Activated CD8-positive, alpha-beta memory T cell treated with anti-CD3 and anti-CD28 coated beads for 36 hours (primary cell): ENCODE data around the gene CISD3. TPM values are rescaled to one million over a fixed set of nuclear protein-coding genes. Genes with fewer than 3 reads are reported as not detected.
"Not testable (repeated sequence)": the region's sequence is repeated elsewhere in the genome, so short reads cannot be mapped to it uniquely, and the experiment has no call there.

Experiments used
- CTCF ChIA-PET: fragments of 350-600 bp; sonication (Branson Sonifier 250); formaldehyde crosslinking; loops from one replicate; lab custom pipeline; 2021; ENCODE audit warnings: antibody characterized with exemption; lab: Charles Lee
- POLR2A ChIA-PET: fragments of 350-600 bp; sonication (Branson Sonifier 250); formaldehyde crosslinking; loops from one replicate; lab custom pipeline; 2021; ENCODE audit warnings: antibody characterized with exemption; lab: Charles Lee
- total RNA-seq, 2 experiments: library from RNA; stranded (reverse); gene quantifications; one replicate each; pipeline ENCODE4 v1.2.3, GENCODE V29; 2021

The CISD3 gene
- total RNA-seq, 2 experiments from 2014 or later = 67.4 to 69.0 TPM

DNA sequence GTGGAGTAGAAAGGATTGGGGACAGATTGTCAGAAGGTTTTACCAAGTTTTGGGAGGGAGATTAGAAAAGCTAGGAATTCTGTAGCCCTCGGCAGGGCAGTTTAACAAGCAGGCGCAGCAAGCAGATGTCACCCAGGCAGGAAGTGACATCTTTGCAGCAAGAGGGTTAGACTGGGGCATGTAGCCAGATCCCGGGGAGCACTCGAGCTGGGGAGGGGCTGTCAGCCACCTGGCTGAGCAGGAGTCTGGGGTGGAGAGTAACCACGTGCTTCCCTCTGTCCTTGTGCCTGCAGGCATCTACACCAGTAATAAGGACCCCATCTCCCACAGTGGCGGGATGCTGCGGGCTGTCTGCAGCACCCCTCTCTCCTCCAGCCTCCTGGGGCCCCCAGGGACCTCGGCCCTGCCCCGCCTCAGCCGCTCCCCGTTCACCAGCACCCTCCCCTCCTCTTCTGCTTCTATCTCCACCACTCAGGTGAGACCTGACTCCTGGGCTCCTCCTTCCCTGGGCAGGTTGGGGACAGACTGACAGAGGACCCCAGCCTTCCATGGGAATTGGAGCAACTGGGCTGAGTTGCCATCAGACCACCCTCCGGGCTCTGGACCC, 12.9 kb upstream of the CISD3 start:
- POLR2A ChIA-PET = interaction anchor here (1.6 to 2.6 kb wide), 2 partner anchors 11 to 12 kb away, joined by 4 to 8 read pairs; partner anchors contain the start of gene MLLT6
- CTCF ChIA-PET = interaction anchor here (1.0 to 1.2 kb wide), 2 partner anchors 10 to 11 kb away, joined by 3 read pairs; no protein-coding TSS in a partner anchor

DNA sequence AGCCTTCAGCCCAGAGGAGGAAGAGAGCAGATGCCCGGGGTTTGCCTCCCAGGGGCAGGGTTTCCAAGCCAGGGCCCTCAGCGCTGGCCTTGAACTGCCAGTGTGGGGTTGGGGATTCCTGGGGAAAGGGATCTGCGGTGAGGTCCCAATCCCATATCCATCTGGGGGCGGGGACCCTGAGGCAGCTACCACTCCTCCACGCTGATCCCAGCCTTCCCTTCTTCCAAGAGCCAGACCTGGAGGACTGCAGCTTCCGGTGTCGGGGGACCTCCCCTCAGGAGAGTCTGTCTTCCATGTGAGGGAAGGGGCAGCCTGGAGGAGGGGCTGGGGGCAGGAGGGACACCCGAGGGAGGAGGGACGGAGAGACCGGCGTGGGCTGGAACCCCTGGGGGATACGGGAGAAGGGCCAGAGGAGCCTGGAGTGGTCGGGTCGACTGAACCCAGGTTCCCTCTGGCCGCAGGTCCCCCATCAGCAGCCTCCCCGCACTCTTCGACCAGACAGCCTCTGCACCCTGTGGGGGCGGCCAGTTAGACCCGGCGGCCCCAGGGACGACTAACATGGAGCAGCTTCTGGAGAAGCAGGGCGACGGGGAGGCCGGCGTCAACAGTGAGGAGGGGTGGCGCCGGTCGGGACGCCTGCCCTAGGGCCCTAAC, 10.7 kb upstream of the CISD3 start:
- ChIA-PET POLR2A (interaction anchor here (1.1 to 2.2 kb wide), 3 partner anchors 10 to 14 kb away, joined by 3 to 9 read pairs (median 6); partner anchors contain the start of gene MLLT6), CTCF (interaction anchor here (1.5 to 2.3 kb wide), 5 partner anchors 9 to 42 kb away, joined by 4 to 12 read pairs (median 6); no protein-coding TSS in a partner anchor)

DNA sequence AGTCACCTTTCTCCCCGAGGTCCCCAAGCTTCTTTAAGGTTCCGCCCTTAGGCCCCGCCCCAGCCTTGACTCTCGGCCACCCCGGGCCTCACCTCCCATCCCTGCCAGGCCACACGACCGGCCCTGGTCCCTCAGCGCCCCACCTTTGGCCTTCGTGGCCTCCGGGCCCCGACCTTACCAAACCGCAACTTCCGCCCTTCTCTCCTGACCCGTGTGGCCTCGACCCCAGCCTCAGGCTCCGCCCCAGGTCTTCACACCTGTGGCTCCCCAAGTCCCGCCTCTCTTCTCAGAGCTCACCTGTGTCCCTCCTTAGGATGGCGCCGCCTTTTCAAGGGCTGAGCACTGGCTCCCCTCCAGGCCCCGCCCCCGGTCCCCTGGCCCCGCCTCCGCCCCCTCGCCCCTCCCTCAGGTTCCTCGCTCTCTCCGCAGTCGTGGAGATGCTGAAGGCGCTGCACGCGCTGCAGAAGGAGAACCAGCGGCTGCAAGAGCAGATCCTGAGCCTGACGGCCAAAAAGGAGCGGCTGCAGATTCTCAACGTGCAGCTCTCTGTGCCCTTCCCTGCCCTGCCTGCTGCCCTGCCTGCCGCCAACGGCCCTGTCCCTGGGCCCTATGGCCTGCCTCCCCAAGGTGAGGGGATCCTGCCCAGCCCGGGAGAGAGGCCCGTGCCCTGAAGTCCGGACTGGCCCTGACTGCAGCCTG, 10.0 kb upstream of the CISD3 start:
- ChIA-PET POLR2A (interaction anchor here (1.1 to 2.2 kb wide), 3 partner anchors 10 to 15 kb away, joined by 3 to 9 read pairs (median 6); partner anchors contain the start of gene MLLT6), CTCF (interaction anchor here (0.7 to 2.3 kb wide), 6 partner anchors 9 to 43 kb away, joined by 3 to 12 read pairs (median 6); no protein-coding TSS in a partner anchor)

DNA sequence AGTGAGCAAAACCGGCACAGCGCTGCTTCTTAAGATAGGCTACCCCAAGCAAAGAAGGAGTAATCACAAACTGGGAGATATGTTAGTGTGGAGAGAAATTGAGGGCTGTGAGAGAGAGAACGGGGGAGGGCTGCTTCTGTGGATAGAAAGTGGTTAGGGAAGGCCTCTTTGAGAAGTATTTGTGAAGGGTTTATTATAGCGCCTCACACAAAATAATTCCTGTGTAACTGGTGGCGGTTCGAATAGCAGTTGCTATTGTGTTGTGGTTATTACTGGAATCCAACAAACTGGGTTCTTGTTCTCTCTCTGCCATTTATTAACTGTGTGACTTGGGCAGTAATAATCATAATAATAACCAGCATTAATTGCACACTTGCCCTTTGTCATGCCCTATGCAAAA, 9.2 kb upstream of the CISD3 start:
- POLR2A ChIA-PET = interaction anchor here (0.6 to 2.2 kb wide), 2 partner anchors 14 kb away, joined by 3 to 6 read pairs; no protein-coding TSS in a partner anchor
- CTCF ChIA-PET = interaction anchor here (0.7 to 2.1 kb wide), 2 partner anchors 10 kb away, joined by 3 to 6 read pairs; no protein-coding TSS in a partner anchor

DNA sequence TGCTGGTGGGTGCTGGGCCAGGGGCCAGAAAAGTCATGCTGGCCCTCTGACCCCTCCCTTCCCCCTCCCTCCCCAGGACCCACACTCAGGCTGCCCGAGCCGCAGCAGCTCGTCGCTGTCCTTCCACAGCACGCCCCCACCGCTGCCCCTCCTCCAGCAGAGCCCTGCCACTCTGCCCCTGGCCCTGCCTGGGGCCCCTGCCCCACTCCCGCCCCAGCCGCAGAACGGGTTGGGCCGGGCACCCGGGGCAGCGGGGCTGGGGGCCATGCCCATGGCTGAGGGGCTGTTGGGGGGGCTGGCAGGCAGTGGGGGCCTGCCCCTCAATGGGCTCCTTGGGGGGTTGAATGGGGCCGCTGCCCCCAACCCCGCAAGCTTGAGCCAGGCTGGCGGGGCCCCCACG, 8.3 kb upstream of the CISD3 start:
- POLR2A ChIA-PET = interaction anchor here (0.5 kb wide), 1 partner anchor 18 kb away, joined by 3 read pairs; no protein-coding TSS in a partner anchor
- CTCF ChIA-PET = interaction anchor here (0.9 to 1.0 kb wide), 2 partner anchors 13 to 46 kb away, joined by 3 read pairs; no protein-coding TSS in a partner anchor

DNA sequence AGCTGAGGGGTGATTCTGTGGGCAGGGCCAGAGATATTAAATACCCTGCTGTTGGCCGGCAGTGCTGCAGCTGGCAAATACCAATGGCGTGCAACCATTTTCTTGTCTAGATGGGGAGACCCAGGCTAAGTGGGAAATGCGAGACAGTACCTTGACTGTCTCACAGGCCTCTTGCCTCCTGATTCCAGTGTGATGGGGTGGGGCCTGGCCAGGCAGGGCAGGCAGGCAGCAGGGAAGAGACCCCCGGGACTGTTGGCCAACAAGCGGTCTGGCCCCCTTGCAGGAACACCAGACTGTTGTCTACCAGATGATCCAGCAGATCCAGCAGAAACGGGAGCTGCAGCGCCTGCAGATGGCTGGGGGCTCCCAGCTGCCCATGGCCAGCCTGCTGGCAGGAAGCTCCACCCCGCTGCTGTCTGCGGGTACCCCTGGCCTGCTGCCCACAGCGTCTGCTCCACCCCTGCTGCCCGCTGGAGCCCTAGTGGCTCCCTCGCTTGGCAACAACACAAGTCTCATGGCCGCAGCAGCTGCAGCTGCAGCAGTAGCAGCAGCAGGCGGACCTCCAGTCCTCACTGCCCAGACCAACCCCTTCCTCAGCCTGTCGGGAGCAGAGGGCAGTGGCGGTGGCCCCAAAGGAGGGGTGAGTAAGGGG, 5.7 kb upstream of the CISD3 start:
- CTCF ChIA-PET = interaction anchor here (1.7 kb wide), 1 partner anchor 10 kb away, joined by 5 read pairs; no protein-coding TSS in a partner anchor

DNA sequence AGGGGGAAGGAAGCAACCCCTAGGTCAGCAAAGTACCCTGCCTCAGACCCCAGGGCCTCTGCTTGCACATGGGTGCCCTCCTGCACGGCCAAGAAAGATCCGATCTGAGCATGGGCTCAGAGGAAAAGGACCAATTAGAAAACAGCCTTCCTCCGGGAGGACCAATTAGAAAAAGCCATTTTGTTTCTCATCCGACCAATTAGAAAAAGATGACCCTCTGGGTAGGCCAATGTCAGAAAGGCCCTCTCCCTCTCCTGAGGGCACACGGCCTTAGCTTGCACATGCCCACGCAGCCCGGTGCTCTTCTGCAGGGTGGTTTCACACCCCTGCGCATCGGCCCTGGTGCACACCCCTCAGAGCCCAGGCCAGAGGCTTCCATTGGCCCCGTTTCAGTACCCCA, 5.1 kb upstream of the CISD3 start:
- POLR2A ChIA-PET = no interaction called here
- CTCF ChIA-PET = interaction anchor here (1.7 kb wide), 1 partner anchor 10 kb away, joined by 5 read pairs; no protein-coding TSS in a partner anchor

More for the DNA sequence above, 5.7 kb upstream of the CISD3 start:
- POLR2A ChIA-PET = no interaction called here

DNA sequence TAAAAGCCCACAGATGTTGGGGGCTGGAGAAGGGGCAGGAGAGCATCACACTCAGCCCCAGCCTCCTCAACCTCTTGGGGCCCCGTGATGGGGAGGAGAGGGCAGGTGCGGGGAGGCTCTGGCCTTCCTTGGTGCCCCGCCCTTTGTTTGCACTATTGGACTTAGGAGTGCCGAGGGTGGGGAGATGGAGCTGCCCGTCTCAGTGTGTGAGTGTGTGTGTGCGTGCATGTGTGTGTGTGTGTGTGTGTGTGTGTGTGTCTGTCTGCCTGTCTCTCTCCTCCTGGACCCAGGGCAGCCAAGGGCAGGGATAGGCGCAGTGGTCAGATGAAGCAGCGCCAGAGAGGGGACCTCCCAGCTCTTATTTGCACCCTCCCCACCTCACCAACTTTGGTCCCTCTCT, 4.0 kb upstream of the CISD3 start:
- POLR2A ChIA-PET = not testable (repeated sequence)
- CTCF ChIA-PET = interaction anchor here (0.6 kb wide), 1 partner anchor 212 kb away, joined by 3 read pairs; no protein-coding TSS in a partner anchor

DNA sequence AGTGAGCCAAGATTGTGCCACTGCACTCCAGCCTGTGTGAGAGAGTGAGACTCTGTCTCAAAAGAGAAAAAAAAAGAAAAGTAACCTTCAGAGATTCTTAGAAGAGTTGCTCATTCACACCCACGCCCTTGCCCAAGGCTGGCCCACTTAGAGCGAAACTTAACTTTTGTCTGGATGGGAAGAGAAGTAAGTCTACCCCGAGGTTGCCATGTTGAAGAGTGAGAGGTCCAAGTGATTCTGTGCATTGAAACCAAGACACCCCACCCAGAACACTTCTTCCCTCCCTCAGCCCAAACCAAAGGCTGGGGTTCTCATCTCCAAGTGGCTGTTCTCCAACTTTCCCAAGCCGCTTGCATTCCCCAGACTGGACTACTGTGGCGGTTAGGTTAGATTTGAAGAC, 2.4 kb upstream of the CISD3 start:
- POLR2A ChIA-PET = interaction anchor here (0.8 to 2.5 kb wide), 6 partner anchors 9 to 143 kb away, joined by 3 to 17 read pairs (median 6); partner anchors contain the start of gene MLLT6
- CTCF ChIA-PET = interaction anchor here (0.8 to 3.1 kb wide), 11 partner anchors 11 to 170 kb away, joined by 3 to 20 read pairs (median 3); partner anchors contain the start of gene EPOP

DNA sequence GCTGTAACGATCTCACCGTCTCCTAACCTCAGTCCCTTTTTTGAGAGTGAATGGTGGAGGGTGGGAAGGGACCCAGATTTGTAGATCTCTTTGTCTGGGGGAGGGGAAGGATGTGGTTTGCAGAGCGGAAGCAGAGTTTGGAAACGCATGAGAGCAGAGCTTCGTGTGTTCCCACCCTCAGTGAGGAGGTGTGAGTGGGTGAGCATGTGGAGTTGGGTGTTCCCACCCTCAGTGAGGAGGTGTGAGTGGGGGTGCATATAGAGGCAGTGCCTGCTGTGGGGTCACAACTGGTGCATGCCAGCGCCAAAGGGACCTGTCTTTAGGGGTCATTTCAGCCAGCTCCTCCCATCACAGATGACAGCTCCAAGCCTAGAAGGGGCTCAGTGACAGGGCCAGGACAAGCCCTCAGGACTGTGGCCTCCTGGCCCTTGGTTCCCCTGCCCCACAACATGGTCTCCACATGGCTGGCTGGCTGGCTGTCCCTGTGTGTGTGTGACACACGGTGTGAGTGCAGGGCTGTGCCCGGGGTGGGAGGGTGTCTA, 1.8 kb upstream of the CISD3 start:
- CTCF ChIA-PET = interaction anchor here (0.7 to 3.1 kb wide), 15 partner anchors 9 to 425 kb away, joined by 3 to 20 read pairs (median 3); partner anchors contain the start of gene EPOP
- POLR2A ChIA-PET = interaction anchor here (0.8 to 2.5 kb wide), 4 partner anchors 17 to 27 kb away, joined by 3 to 17 read pairs (median 8); partner anchors contain the start of gene MLLT6

DNA sequence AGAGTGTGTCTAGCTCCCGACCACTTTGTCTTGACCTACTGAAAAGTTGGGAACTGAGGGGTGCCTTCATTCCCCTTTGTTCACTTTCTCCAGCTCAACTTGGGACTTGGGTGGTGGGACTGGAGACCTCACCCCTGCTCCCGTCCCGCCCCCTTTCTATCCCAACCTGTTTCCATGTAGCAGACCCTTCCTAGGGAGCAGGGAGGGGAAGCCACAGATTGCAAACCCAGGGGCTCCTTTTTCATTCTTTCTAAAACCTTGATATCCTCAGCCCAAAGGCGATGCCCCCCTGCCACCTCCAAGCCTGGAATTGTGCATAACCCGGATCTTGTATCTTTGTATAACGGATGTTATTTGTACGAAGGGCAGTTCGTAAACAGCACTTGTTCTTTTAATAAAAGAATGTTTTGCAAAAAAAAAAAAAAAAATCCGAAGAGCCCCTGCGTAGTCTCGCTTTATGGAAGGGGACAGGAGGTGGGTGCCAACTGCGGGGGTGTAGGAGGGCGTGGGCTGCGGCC, 714 bp upstream of the CISD3 start:
- POLR2A ChIA-PET = interaction anchor here (2.5 kb wide), 1 partner anchor 25 kb away, joined by 17 read pairs; the partner anchor contains the start of gene MLLT6

DNA sequence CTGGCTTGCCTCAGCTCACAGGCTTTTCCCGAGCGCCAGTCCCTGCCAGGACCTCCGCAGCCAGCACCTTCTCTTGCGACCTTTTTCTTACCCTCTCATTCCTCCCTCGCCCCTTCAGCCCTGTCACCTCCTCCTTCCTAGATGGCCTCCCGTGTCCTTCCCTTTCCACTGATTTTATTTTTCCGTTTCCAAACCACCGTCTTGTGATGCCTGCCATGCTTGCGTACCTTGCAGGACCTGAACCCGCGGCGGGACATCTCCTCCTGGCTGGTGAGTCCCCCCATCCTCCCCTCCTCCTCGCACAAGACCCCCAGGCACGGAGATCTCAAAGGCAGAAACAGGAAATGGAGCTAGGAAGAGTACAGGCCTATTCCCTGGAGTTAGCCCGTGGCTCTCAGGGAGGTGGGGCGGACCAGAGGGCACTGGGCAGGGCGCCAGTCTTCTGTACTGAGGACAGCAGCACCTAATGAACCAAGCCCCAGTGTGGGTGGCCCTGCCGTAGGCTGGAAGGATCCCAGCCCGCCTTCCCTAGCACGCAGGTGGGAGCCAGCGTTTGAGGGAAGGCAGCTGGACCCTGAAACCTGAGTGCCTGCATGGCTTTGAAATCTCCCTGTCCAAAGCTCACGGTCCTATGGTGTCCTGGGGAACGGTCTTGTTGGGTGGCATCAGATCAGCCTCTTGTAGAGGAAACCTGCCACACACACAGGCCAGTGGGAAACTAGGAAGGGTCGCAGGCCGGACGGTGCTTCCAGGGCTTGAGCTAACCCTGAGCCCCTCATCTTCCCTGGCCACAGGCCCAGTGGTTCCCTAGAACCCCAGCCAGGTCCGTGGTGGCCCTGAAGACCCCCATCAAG, 612 bp downstream of the CISD3 start:
- CTCF ChIA-PET = interaction anchor here (0.6 to 2.5 kb wide), 11 partner anchors 11 to 849 kb away, joined by 3 to 12 read pairs (median 4); partner anchors contain the start of genes EPOP, MLLT6 and PSMB3
- POLR2A ChIA-PET = interaction anchor here (0.7 to 1.4 kb wide), 8 partner anchors 12 to 95 kb away, joined by 3 to 5 read pairs (median 4); partner anchors contain the start of genes CWC25 and MLLT6

More for the DNA sequence above, 714 bp upstream of the CISD3 start:
- CTCF ChIA-PET = interaction anchor here (1.1 to 3.1 kb wide), 6 partner anchors 10 to 424 kb away, joined by 3 to 20 read pairs (median 6); no protein-coding TSS in a partner anchor

DNA sequence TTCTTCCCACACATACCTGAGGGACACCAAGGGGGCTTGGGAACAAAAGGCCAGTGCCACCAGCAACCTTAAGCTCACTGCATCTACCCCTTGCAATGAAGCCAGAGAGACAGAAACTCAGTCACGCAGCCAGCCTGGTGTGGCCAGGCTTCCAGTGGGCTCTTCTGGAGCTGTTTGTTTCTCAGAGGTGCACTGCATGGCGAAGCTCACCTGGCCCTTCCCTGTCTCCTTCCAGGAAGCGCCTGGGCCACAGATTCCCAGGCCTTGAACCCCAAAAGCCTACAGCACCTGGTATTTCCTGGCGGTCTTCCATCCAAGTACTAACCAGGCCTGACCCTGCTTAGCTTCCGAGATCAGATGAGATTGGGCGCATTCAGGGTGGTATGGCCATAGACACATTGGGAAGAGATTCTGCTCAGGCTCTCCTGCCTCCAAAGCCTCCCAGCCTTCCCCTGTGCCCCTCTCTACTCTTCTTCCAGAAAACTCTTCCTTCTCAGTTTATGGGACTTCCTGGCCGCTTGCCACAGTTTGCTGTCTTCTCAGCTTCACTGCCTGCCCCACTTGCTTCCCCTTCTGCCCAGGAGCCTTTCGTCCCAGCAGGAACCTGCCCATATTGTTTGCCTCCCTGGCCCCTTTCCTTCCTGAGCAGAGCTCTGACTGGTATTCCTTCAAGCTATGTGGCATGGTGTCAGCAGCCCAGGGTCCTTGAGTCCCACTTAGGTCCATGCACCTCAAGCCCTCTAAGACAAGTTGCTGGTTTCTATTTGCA, 1.6 kb downstream of the CISD3 start:
- ChIA-PET CTCF (interaction anchor here (0.6 to 2.5 kb wide), 9 partner anchors 12 to 850 kb away, joined by 3 to 12 read pairs (median 6); partner anchors contain the start of genes EPOP, MLLT6 and PSMB3), POLR2A (interaction anchor here (0.9 to 1.4 kb wide), 4 partner anchors 22 to 30 kb away, joined by 3 to 5 read pairs (median 3); partner anchors contain the start of gene MLLT6)

DNA sequence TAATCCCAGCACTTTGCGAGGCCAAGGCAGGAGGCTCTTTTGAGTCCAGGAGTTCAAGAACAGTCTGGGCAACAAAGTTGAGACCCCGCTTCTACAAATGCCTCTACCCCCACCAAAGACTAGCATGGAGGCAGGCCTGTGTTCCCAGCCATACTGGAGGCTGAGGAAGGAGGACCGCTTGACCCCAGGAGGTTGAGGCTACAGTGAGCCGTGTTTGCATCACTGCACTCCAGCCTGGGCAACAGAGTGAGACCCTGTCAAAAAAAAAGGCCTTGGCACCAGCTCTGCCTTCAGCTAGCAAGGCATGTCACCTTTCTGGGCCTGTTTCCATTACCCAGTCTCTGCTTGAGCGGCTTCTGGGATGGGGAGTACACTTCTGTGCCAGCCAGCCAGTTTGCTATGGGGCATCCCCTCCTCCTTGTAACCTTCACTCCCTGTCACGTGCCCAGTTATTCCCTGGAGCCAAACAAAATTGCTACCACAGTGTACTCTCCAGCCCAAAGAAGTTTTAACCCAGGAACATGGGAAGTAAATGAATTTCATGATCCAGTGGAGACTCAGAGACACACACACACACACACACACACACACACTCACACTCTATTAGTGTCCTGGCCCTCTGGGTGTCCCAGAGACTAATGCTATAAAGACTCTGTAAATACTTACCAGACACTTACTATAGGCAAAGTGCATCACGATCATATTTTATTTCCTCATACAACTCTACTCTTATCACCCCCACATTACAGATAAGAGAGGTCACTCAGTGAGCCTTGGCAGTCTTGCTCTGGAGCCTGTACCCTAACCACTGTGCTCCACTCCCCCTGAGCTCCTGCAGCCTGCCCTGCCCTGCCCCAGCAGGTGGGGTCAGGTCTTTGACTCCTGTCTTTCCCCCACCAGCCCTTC, 2.5 kb downstream of the CISD3 start:
- POLR2A ChIA-PET = no interaction called here
- CTCF ChIA-PET = interaction anchor here (1.8 to 2.6 kb wide), 5 partner anchors 12 to 64 kb away, joined by 6 to 49 read pairs (median 7); partner anchors contain the start of gene EPOP
